GM23338 (cell line): Measurements from ENCODE around the gene SPRY4.

Experiments
- CREB1 ChIP-seq: fragments of 250-450 bp; sonication (Bioruptor Pico); IDR thresholded peaks from 2 replicates; pipeline ENCODE4 v1.5.0; 2020; ENCODE audit warnings: low read depth, mild to moderate bottlenecking, moderate library complexity
- EZH2 ChIP-seq: fragments of 200-600 bp; sonication (generic); IDR thresholded peaks from one replicate; pipeline ENCODE4 v1.8.0; 2017; ENCODE audit warnings: antibody characterized with exemption, mild to moderate bottlenecking, low read depth; ENCODE audit not compliant: unreplicated experiment
- EZH2phosphoT487 ChIP-seq: fragments of 200-600 bp; sonication (generic); IDR thresholded peaks from one replicate; pipeline ENCODE4 v1.8.1; 2018; ENCODE audit warnings: antibody characterized with exemption; ENCODE audit not compliant: unreplicated experiment
- JUNB ChIP-seq: IDR thresholded peaks from one replicate; pipeline ENCODE4 v1.6.1; 2016; ENCODE audit warnings: antibody characterized with exemption; ENCODE audit not compliant: unreplicated experiment
- NANOG ChIP-seq: IDR thresholded peaks from 2 replicates; pipeline ENCODE4 v1.6.1; 2016; ENCODE audit warnings: antibody characterized with exemption, borderline replicate concordance
- POLR2AphosphoS5 ChIP-seq: IDR thresholded peaks from 2 replicates; pipeline ENCODE4 v1.6.1; 2016; ENCODE audit warnings: antibody characterized with exemption, low read depth
- REST ChIP-seq: IDR thresholded peaks from one replicate; pipeline ENCODE4 v1.6.1; 2018; ENCODE audit warnings: antibody characterized with exemption; ENCODE audit not compliant: unreplicated experiment
- STAT1 ChIP-seq: IDR thresholded peaks from one replicate; pipeline ENCODE4 v1.6.1; 2016; ENCODE audit warnings: antibody characterized with exemption; ENCODE audit not compliant: unreplicated experiment
- ZNF114 ChIP-seq: fragments of 250-450 bp; sonication (Bioruptor Pico); IDR thresholded peaks from 2 replicates; pipeline ENCODE4 v1.5.0; 2020; ENCODE audit warnings: mild to moderate bottlenecking, moderate library complexity
- TF ChIP-seq, protein P1 (sequence below), 2 experiments: fragments of 200-600 bp in 1 of 2; sonication (generic) in 1 of 2; conservative IDR thresholded peaks; 2 replicates each; pipeline versions ENCODE4 v1.5.1 to v1.6.1; 2016 to 2017; ENCODE audit warnings: antibody characterized with exemption in 2 of 2, low read depth in 2 of 2, mild to moderate bottlenecking in 2 of 2, moderate library complexity in 1 of 2
- TF ChIP-seq, protein P2 (sequence below): IDR thresholded peaks from 2 replicates; pipeline ENCODE4 v1.6.1; 2016; ENCODE audit warnings: antibody characterized with exemption

DNA sequence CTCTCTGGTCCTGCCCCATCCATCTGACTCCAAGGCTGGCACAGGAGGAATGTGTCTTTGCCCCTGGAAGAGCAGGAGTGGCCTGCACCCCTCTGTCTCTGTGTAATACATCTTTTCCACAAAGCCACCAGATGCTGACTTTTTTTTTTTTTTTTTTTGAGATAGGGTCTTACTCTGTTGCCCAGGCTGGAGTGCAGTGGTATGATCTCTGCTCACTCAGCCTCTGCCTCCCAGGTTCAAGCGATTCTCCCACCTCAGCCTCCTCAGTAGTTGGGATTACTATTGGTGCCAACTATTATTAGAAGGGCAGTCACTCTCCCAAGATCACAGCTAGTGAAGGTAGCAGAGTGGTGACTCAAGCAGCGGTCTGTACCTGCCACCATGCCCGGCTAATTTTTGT, 19.6 kb downstream of the SPRY4 start:
- TF ChIP-seq, protein P1, sequence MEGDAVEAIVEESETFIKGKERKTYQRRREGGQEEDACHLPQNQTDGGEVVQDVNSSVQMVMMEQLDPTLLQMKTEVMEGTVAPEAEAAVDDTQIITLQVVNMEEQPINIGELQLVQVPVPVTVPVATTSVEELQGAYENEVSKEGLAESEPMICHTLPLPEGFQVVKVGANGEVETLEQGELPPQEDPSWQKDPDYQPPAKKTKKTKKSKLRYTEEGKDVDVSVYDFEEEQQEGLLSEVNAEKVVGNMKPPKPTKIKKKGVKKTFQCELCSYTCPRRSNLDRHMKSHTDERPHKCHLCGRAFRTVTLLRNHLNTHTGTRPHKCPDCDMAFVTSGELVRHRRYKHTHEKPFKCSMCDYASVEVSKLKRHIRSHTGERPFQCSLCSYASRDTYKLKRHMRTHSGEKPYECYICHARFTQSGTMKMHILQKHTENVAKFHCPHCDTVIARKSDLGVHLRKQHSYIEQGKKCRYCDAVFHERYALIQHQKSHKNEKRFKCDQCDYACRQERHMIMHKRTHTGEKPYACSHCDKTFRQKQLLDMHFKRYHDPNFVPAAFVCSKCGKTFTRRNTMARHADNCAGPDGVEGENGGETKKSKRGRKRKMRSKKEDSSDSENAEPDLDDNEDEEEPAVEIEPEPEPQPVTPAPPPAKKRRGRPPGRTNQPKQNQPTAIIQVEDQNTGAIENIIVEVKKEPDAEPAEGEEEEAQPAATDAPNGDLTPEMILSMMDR (conservative IDR thresholded peaks at IDR 0.05; ENCODE audit: low read depth in 2 of 2) = no peak
- TF ChIP-seq POLR2AphosphoS5 (peak; percentile 29), JUNB (no peak), REST (no peak), EZH2 (no peak), ZNF114 (CRISPR knock-in tag) (no peak), EZH2phosphoT487 (no peak), CREB1 (no peak), NANOG (no peak), STAT1 (no peak)
- TF ChIP-seq, protein P2, sequence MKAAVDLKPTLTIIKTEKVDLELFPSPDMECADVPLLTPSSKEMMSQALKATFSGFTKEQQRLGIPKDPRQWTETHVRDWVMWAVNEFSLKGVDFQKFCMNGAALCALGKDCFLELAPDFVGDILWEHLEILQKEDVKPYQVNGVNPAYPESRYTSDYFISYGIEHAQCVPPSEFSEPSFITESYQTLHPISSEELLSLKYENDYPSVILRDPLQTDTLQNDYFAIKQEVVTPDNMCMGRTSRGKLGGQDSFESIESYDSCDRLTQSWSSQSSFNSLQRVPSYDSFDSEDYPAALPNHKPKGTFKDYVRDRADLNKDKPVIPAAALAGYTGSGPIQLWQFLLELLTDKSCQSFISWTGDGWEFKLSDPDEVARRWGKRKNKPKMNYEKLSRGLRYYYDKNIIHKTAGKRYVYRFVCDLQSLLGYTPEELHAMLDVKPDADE = no peak
